T-helper 1 cell treated with Interleukin-12 subunit alpha and Interleukin-12 subunit beta and Interleukin-4 antibody, amounts not matched to agents 30 μg/mL and 1 μg/mL, for 36 hours (primary cell): ENCODE measurements around the gene WDR18.

ENCODE experiments used
- H3K27ac Mint-ChIP-seq: one replicate; pipeline ENCODE4 v1.8.0; 2021; ENCODE audit warnings: mild to moderate bottlenecking, mixed read lengths
- H3K27me3 Mint-ChIP-seq: one replicate; pipeline ENCODE4 v1.8.0; 2021; ENCODE audit warnings: low read depth, mixed read lengths
- H3K36me3 Mint-ChIP-seq: one replicate; pipeline ENCODE4 v1.8.0; 2021; ENCODE audit warnings: low read depth, mixed read lengths
- H3K4me1 Mint-ChIP-seq: one replicate; pipeline ENCODE4 v1.8.0; 2021; ENCODE audit warnings: low read depth, mixed read lengths
- H3K4me3 Mint-ChIP-seq: one replicate; pipeline ENCODE4 v1.8.0; 2021; ENCODE audit warnings: mild to moderate bottlenecking, moderate library complexity, mixed read lengths
- H3K9me3 Mint-ChIP-seq: one replicate; pipeline ENCODE4 v1.8.0; 2021; ENCODE audit warnings: mixed read lengths

Gene WDR18

GRCh38 chr19:984165-984967, at the start of gene WDR18:
Gene WDR18, plus strand, starts transcription at chr19:984345. Its CDS starts 9 bp downstream, at chr19:984354.
- H3K27me3 Mint-ChIP-seq, result no peaks in the 10 kb centered on the region
- peaks cover 3% of the 10 kb centered on the region for H3K36me3 Mint-ChIP-seq
- no peaks in the 10 kb centered on the region for H3K9me3 Mint-ChIP-seq
- H3K27ac Mint-ChIP-seq, result peak within 1 kb of the TSS; percentile 87
- H3K4me3 Mint-ChIP-seq, result peak within 1 kb of the TSS; percentile 94
- peaks cover 13% of the 10 kb centered on the region for H3K4me1 Mint-ChIP-seq

- peaks cover 15% of the 10 kb centered on the region for H3K36me3 Mint-ChIP-seq
- no peaks in the 10 kb centered on the region for H3K9me3 Mint-ChIP-seq
- no peak overlapping the region for H3K27ac Mint-ChIP-seq
- peaks cover 16% of the 10 kb centered on the region for H3K4me1 Mint-ChIP-seq
- H3K4me3 Mint-ChIP-seq, result no peak overlapping the region
- peaks cover under 1% of the 10 kb centered on the region for H3K27me3 Mint-ChIP-seq
These were observed 49.2 kb upstream of the WDR18 start for GRCh38 chr19:934865-935479.

DNA sequence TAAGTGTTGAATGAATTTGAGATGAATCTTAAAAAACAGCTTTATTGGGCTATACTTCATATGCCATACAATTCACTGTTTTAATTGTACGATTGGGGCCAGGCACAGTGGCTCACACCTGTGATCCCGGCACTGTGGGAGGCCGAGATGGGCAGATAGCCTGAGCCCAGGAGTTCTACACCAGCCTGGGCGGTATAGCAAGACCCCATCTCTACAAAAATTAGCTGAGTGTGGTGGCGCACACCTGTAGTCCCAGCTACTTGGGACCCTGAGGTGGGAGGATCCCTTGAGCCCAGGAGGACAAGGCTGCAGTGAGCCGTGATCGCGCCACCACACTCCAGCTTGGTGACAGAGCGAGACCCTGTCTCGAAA, 48.0 kb upstream of the WDR18 start:
- Mint-ChIP-seq H3K27me3 (peaks cover 5% of the 10 kb centered on the region), H3K36me3 (peaks cover 19% of the 10 kb centered on the region), H3K4me1 (peaks cover 21% of the 10 kb centered on the region), H3K27ac (no peak overlapping the region), H3K9me3 (no peaks in the 10 kb centered on the region), H3K4me3 (no peak overlapping the region)

DNA sequence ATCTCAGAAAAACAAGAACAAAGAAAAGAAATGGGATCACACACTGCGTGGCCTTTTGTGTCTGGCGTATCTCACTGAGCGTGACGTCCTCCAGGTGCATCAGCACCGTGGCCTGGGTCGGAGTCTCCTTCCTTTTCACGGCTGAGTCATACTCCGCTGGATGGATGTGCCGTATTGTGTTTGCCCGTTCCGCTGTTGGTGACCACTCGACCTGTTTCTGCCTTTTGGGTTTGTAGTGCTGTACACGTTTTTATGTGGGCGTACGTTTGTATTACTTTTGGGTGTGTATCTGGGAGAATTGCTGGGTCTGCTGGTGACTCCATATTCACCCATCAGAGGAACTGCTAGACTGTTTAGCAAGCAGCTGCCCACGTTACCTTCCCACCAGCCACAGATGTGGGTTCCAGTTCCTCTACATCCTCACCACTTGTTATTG, 46.9 kb upstream of the WDR18 start:
- Mint-ChIP-seq H3K36me3 (peaks cover 21% of the 10 kb centered on the region), H3K4me3 (peak overlapping the region; percentile 49), H3K9me3 (no peaks in the 10 kb centered on the region), H3K27me3 (peaks cover 5% of the 10 kb centered on the region), H3K4me1 (peaks cover 24% of the 10 kb centered on the region), H3K27ac (peak overlapping the region; percentile 62)

DNA sequence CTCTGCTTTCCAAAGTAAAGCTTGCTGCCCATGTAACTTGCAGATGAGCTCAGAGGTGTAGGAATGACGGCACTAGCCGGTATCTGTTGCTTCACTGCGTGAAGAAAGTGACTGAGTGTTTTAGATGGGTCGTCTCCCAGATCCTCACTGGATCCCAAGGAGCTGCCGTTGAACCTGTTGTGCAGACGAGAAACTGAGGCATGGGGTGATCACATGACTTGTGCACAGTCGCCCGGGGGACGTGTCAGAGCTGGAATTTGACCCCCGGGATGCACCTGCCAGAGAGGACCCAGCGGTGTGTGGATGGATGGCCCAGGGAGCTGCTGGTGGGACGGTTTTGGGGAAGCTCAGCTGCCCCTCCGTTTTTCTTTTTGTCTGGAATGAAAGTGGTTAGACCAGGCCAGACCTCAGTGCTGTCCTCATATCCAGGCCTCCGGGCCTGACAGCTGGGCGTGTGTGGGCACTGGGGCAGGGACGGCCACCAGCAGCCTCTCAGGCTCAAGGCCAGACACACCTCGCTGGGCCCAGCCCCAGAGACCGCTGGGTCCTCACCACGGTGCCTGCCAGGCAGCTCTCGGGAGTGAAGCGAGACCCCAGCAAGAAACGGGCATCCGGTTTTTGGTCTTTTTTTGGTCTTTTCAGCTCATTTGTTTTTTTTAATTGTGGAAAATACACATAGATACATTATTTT, 45.8 kb upstream of the WDR18 start:
- peaks cover 5% of the 10 kb centered on the region for H3K27me3 Mint-ChIP-seq
- no peak overlapping the region for H3K4me3 Mint-ChIP-seq
- peaks cover 21% of the 10 kb centered on the region for H3K36me3 Mint-ChIP-seq
- H3K27ac Mint-ChIP-seq, result no peak overlapping the region
- H3K4me1 Mint-ChIP-seq, result peaks cover 22% of the 10 kb centered on the region
- H3K9me3 Mint-ChIP-seq, result no peaks in the 10 kb centered on the region

- Mint-ChIP-seq H3K36me3 (peaks cover 21% of the 10 kb centered on the region), H3K4me1 (peaks cover 22% of the 10 kb centered on the region), H3K9me3 (no peaks in the 10 kb centered on the region), H3K27ac (no peak overlapping the region), H3K27me3 (peaks cover 5% of the 10 kb centered on the region), H3K4me3 (no peak overlapping the region)
These were observed 44.7 kb upstream of the WDR18 start for GRCh38 chr19:939439-939838.

DNA sequence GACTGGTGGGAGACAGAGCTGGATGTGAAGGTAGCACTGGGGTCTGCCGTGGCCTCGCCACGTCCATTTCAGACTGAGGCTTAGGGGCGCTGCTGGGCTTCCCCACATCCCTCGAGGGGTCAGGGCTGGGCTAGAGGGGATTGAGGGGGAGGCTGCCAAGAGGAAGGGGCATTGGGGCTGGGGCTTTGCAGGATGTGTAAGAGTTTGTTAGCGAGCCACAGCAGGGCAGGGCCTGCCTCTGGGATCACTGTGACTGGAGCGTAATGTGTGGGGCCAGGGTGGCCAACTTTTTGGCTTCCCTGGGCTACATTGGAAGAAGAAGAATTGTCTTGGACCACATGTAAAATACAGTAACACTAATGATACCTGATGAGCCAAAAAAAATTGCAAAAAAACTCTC, 44.2 kb upstream of the WDR18 start:
- Mint-ChIP-seq H3K27me3 (peaks cover 5% of the 10 kb centered on the region), H3K4me3 (peak overlapping the region; percentile 77), H3K9me3 (no peaks in the 10 kb centered on the region), H3K27ac (no peak overlapping the region), H3K4me1 (peaks cover 22% of the 10 kb centered on the region), H3K36me3 (peaks cover 21% of the 10 kb centered on the region)

DNA sequence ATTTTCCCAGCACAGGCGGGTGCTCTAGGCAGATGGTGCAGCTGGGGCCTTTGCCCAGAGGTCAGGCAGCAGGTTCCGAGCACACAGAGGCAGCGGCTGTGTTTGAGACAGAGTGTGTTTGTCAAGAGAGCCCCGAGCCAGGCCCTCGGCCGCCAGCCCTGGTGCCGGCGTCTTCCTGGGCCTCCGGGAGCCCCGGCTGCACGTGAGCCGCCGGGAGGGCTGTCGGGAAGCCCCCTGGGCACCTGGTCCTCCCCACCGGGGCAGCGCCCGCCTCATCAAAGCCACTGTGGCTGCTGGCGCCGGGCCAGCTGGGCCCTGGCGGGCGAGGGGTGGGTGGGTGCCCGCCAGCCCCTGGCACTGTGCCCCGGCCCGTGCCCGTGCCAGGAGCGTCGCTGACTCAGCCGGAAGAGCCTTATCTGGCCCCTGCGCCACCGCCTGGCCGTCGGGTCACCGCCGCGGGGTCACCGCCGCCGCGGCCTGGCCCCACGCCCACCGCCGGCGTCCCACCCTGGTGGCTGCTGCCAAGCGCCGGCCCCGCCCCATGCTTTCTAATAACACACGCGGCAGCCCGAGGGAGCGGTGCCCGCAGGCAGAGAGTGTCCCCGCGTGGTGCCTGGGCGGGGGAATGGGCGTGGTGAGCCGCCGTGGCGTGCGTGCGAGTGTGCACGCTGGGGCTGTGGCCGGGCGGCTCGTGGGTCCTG, 43.4 kb upstream of the WDR18 start:
- H3K36me3 Mint-ChIP-seq, result peaks cover 21% of the 10 kb centered on the region
- H3K9me3 Mint-ChIP-seq, result no peaks in the 10 kb centered on the region
- peaks cover 5% of the 10 kb centered on the region for H3K27me3 Mint-ChIP-seq
- no peak overlapping the region for H3K27ac Mint-ChIP-seq
- peak overlapping the region; percentile 77 for H3K4me3 Mint-ChIP-seq
- H3K4me1 Mint-ChIP-seq, result peaks cover 22% of the 10 kb centered on the region

- Mint-ChIP-seq H3K4me3 (peak overlapping the region; percentile 67), H3K27ac (peak overlapping the region; percentile 49), H3K27me3 (peaks cover 5% of the 10 kb centered on the region), H3K36me3 (peaks cover 21% of the 10 kb centered on the region), H3K9me3 (no peaks in the 10 kb centered on the region), H3K4me1 (peaks cover 22% of the 10 kb centered on the region)
These were observed 42.6 kb upstream of the WDR18 start for GRCh38 chr19:941292-942132.

DNA sequence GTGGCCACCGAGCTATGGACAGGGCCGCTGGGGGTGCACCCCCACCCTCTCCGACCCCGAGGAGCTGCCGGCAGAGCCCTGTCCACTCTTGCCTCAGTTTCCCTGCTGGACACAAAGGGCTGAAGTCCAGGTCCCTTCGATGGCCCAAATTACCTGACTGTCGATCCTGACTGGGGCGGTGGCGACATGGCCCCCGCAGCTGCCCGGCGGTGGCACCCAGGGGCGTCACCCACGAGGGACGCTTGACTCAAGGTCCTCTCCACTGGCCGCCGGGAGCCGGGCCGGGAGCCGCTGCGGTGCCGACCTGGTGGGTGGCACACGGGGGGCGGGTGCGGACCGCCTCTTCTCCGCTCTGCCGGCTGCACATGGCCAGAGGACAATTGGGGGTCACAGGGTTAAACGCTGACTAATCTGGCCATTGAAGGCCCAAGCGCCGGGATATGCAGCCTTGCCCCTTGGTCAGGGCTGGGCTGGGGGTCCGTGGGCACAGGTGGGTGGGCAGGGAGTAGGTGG, 42.0 kb upstream of the WDR18 start:
- H3K9me3 Mint-ChIP-seq, result no peaks in the 10 kb centered on the region
- H3K27ac Mint-ChIP-seq, result no peak overlapping the region
- H3K4me3 Mint-ChIP-seq, result no peak overlapping the region
- H3K27me3 Mint-ChIP-seq, result peaks cover 5% of the 10 kb centered on the region
- peaks cover 21% of the 10 kb centered on the region for H3K36me3 Mint-ChIP-seq
- H3K4me1 Mint-ChIP-seq, result peaks cover 20% of the 10 kb centered on the region

DNA sequence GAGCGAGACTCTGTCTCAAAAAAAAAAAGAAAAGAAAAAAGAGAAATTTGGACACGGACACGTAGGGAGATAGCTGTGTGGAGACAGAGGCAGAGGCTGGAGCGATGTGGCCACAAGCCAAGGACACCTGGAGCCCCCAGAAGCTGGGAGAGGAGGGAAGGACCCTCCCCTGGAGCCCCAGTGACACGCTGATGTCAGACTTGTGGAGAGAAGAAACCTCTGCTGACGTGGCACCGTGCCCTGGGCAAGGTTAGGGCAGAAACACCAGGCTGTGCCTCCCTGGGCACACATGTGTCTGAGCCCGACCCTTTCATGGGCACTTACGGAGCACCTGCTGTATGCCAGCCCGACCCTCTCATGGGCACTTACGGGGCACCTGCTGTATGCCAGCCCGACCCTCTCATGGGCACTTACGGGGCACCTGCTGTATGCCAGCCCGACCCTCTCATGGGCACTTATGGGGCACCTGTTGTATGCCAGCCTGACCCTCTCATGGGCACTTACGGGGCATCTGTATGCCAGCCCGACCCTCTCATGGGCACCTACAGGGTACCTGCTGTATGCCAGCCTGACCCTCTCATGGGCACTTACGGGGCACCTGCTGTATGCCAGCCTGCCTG, 40.5 kb upstream of the WDR18 start:
- Mint-ChIP-seq H3K4me3 (no peak overlapping the region), H3K27ac (no peak overlapping the region), H3K9me3 (no peaks in the 10 kb centered on the region), H3K4me1 (peaks cover 14% of the 10 kb centered on the region), H3K36me3 (peaks cover 15% of the 10 kb centered on the region), H3K27me3 (peaks cover 5% of the 10 kb centered on the region)

DNA sequence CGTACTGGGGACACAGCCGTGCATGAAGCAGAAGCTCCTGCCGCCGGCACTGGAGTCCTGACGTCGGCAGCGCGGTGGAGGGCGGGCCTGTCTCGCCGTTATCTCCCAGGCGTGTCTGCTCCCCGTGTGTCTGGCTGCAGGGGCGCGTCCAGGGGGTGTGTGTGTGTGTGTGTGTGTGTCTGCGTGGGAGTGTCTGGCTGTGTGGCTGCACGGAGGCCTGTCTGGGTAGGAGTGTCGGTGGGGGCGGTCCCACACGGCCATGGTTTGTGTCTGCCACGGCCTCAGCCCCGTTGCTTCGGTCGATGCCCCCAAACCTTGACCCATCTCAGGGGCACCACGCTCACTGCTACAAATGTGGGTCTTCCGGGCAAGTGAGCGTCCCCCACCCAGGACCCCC, 40.0 kb upstream of the WDR18 start:
- Mint-ChIP-seq H3K4me3 (no peak overlapping the region), H3K27ac (no peak overlapping the region), H3K9me3 (no peaks in the 10 kb centered on the region), H3K4me1 (peaks cover 14% of the 10 kb centered on the region), H3K27me3 (peaks cover 5% of the 10 kb centered on the region), H3K36me3 (peaks cover 15% of the 10 kb centered on the region)

DNA sequence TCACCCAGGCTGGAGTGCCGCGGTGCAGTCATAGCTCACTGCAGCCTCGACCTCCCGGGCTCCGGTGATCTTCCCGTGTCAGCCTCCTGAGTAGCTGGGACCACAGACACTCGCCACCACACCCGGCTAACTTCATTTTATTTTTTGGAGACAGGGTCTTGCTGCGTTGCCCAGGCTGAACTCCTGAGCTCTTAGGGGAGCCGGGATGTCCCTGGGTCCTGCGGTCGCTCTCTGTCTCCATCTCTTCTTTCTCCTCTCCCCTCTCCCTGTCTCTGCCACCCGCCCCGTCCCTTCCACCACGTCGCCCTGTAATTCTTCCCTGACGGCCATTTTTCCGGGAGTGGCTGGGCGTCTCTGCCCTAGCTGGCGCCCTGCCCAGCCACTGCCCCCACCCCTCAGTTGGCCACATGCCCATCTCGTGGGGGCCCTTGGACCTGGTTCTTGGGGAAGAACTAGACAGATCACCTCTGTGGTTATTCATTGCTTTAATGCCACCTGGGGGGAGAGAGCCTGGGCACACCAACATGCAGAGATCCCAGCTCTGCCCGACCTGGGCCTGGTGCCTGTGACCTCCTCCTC, 39.4 kb upstream of the WDR18 start:
- Mint-ChIP-seq H3K4me3 (no peak overlapping the region), H3K27ac (no peak overlapping the region), H3K9me3 (no peaks in the 10 kb centered on the region)

More for the DNA sequence above, 39.4 kb upstream of the WDR18 start:
- Mint-ChIP-seq H3K36me3 (peaks cover 9% of the 10 kb centered on the region), H3K27me3 (peaks cover 5% of the 10 kb centered on the region), H3K4me1 (peaks cover 12% of the 10 kb centered on the region)
